Dendritic cell treated with granulocyte-macrophage colony-stimulating factor and Interleukin-4, amounts not matched to agents 40 ng/mL and 50 ng/mL, for 4 days (primary cell): ENCODE results near the gene SLC39A11.
"Not testable (repeated sequence)": the region's sequence is repeated elsewhere in the genome, so short reads cannot be mapped to it uniquely, and the experiment has no call there.

Source experiments
- H3K27ac Mint-ChIP-seq: one replicate; pipeline ENCODE4 v1.8.0; 2022; ENCODE audit warnings: mild to moderate bottlenecking, mixed read lengths
- H3K27me3 Mint-ChIP-seq: one replicate; pipeline ENCODE4 v1.8.0; 2022; ENCODE audit warnings: mild to moderate bottlenecking, mixed read lengths
- H3K36me3 Mint-ChIP-seq: one replicate; pipeline ENCODE4 v1.8.0; 2022; ENCODE audit warnings: low read depth, mixed read lengths
- H3K4me1 Mint-ChIP-seq: one replicate; pipeline ENCODE4 v1.8.0; 2022; ENCODE audit warnings: low read depth, mixed read lengths
- H3K4me3 Mint-ChIP-seq: one replicate; pipeline ENCODE4 v1.8.0; 2022; ENCODE audit warnings: mild to moderate bottlenecking, moderate library complexity, mixed read lengths
- H3K9me3 Mint-ChIP-seq: one replicate; pipeline ENCODE4 v1.8.0; 2022; ENCODE audit warnings: mixed read lengths
- intact Hi-C: fragments of 100-400 bp; cut with micrococcal nuclease; formaldehyde crosslinking; loops from one replicate; pipeline ENCODE4 v1.15.0; 2022

The SLC39A11 gene

GRCh38 chr17:72913142-72913682 lies 179.3 kb downstream of the SLC39A11 start:
- Mint-ChIP-seq H3K27ac (no peak overlapping the region), H3K4me3 (no peak overlapping the region), H3K36me3 (peaks cover 56% of the 10 kb centered on the region), H3K27me3 (no peaks in the 10 kb centered on the region), H3K4me1 (peaks cover 10% of the 10 kb centered on the region), H3K9me3 (no peaks in the 10 kb centered on the region)
- intact Hi-C loops: no loop called here

- Mint-ChIP-seq H3K4me3 (no peak overlapping the region), H3K9me3 (no peaks in the 10 kb centered on the region), H3K36me3 (peaks cover 39% of the 10 kb centered on the region), H3K27ac (no peak overlapping the region), H3K27me3 (no peaks in the 10 kb centered on the region), H3K4me1 (no peaks in the 10 kb centered on the region)
- intact Hi-C loops: no loop called here
These were observed 186.2 kb downstream of the SLC39A11 start for GRCh38 chr17:72906306-72906705.

GRCh38 chr17:72903522-72903921 lies 189.0 kb downstream of the SLC39A11 start:
- Mint-ChIP-seq H3K4me1 (no peaks in the 10 kb centered on the region), H3K9me3 (no peaks in the 10 kb centered on the region), H3K4me3 (no peak overlapping the region), H3K36me3 (peaks cover 48% of the 10 kb centered on the region), H3K27me3 (no peaks in the 10 kb centered on the region), H3K27ac (no peak overlapping the region)
- intact Hi-C loops: no loop called here

- Mint-ChIP-seq H3K27me3 (no peaks in the 10 kb centered on the region), H3K27ac (no peak overlapping the region), H3K36me3 (peaks cover 48% of the 10 kb centered on the region), H3K9me3 (no peaks in the 10 kb centered on the region), H3K4me1 (no peaks in the 10 kb centered on the region), H3K4me3 (no peak overlapping the region)
- intact Hi-C loops: no loop called here
These were observed 190.8 kb downstream of the SLC39A11 start for GRCh38 chr17:72901657-72902056.

GRCh38 chr17:72901083-72901482 lies 191.4 kb downstream of the SLC39A11 start:
- Mint-ChIP-seq H3K36me3 (peaks cover 43% of the 10 kb centered on the region), H3K9me3 (no peaks in the 10 kb centered on the region), H3K4me3 (no peak overlapping the region), H3K27me3 (no peaks in the 10 kb centered on the region), H3K4me1 (no peaks in the 10 kb centered on the region), H3K27ac (no peak overlapping the region)
- intact Hi-C loops: no loop called here

GRCh38 chr17:72900654-72900971 lies 191.9 kb downstream of the SLC39A11 start:
- H3K4me1 Mint-ChIP-seq: no peaks in the 10 kb centered on the region
- no peak overlapping the region for H3K27ac Mint-ChIP-seq
- H3K4me3 Mint-ChIP-seq: no peak overlapping the region
- H3K27me3 Mint-ChIP-seq: no peaks in the 10 kb centered on the region
- intact Hi-C loops: no loop called here
- H3K36me3 Mint-ChIP-seq: peaks cover 40% of the 10 kb centered on the region
- no peaks in the 10 kb centered on the region for H3K9me3 Mint-ChIP-seq

GRCh38 chr17:72898725-72899124 lies 193.8 kb downstream of the SLC39A11 start:
- H3K4me1 Mint-ChIP-seq: no peaks in the 10 kb centered on the region
- H3K27ac Mint-ChIP-seq: no peak overlapping the region
- H3K27me3 Mint-ChIP-seq: no peaks in the 10 kb centered on the region
- peaks cover 50% of the 10 kb centered on the region for H3K36me3 Mint-ChIP-seq
- intact Hi-C loops: no loop called here
- no peak overlapping the region for H3K4me3 Mint-ChIP-seq
- no peaks in the 10 kb centered on the region for H3K9me3 Mint-ChIP-seq

- H3K36me3 Mint-ChIP-seq: peaks cover 51% of the 10 kb centered on the region
- intact Hi-C loops, H3K4me1 Mint-ChIP-seq, H3K4me3 Mint-ChIP-seq, H3K27me3 Mint-ChIP-seq, H3K27ac Mint-ChIP-seq, H3K9me3 Mint-ChIP-seq: not testable (repeated sequence)
These were observed 196.2 kb downstream of the SLC39A11 start for GRCh38 chr17:72896288-72896687.

- H3K9me3 Mint-ChIP-seq: no peaks in the 10 kb centered on the region
- H3K4me1 Mint-ChIP-seq: no peaks in the 10 kb centered on the region
- no peak overlapping the region for H3K4me3 Mint-ChIP-seq
- H3K36me3 Mint-ChIP-seq: peaks cover 44% of the 10 kb centered on the region
- H3K27me3 Mint-ChIP-seq: no peaks in the 10 kb centered on the region
- no peak overlapping the region for H3K27ac Mint-ChIP-seq
- intact Hi-C loops: no loop called here
These were observed 200.9 kb downstream of the SLC39A11 start for GRCh38 chr17:72891627-72892026.

- intact Hi-C loops: no loop called here
- Mint-ChIP-seq H3K9me3 (no peaks in the 10 kb centered on the region), H3K4me1 (peaks cover 6% of the 10 kb centered on the region), H3K27ac (no peak overlapping the region), H3K36me3 (peaks cover 52% of the 10 kb centered on the region), H3K4me3 (no peak overlapping the region), H3K27me3 (no peaks in the 10 kb centered on the region)
These were observed 201.8 kb downstream of the SLC39A11 start for GRCh38 chr17:72890711-72891110.

GRCh38 chr17:72887917-72888316 lies 204.6 kb downstream of the SLC39A11 start:
- intact Hi-C loops: no loop called here
- no peak overlapping the region for H3K4me3 Mint-ChIP-seq

GRCh38 chr17:72887322-72887721 lies 205.2 kb downstream of the SLC39A11 start:
- Mint-ChIP-seq H3K27ac (no peak overlapping the region), H3K36me3 (peaks cover 48% of the 10 kb centered on the region), H3K4me1 (peaks cover 7% of the 10 kb centered on the region), H3K9me3 (no peaks in the 10 kb centered on the region), H3K4me3 (no peak overlapping the region), H3K27me3 (no peaks in the 10 kb centered on the region)
- intact Hi-C loops: no loop called here

More at GRCh38 chr17:72887917-72888316, 204.6 kb downstream of the SLC39A11 start:
- H3K4me1 Mint-ChIP-seq: peaks cover 7% of the 10 kb centered on the region
- peaks cover 46% of the 10 kb centered on the region for H3K36me3 Mint-ChIP-seq
- no peaks in the 10 kb centered on the region for H3K9me3 Mint-ChIP-seq
- no peaks in the 10 kb centered on the region for H3K27me3 Mint-ChIP-seq
- no peak overlapping the region for H3K27ac Mint-ChIP-seq

- Mint-ChIP-seq H3K9me3 (no peaks in the 10 kb centered on the region), H3K27ac (no peak overlapping the region), H3K4me1 (peaks cover 7% of the 10 kb centered on the region), H3K36me3 (peaks cover 54% of the 10 kb centered on the region), H3K4me3 (no peak overlapping the region), H3K27me3 (no peaks in the 10 kb centered on the region)
- intact Hi-C loops: no loop called here
These were observed 205.9 kb downstream of the SLC39A11 start for GRCh38 chr17:72886622-72887021.

GRCh38 chr17:72884066-72884465 lies 208.4 kb downstream of the SLC39A11 start:
- no peak overlapping the region for H3K4me3 Mint-ChIP-seq
- peaks cover 48% of the 10 kb centered on the region for H3K36me3 Mint-ChIP-seq
- H3K9me3 Mint-ChIP-seq: peaks cover 17% of the 10 kb centered on the region
- H3K27ac Mint-ChIP-seq: no peak overlapping the region
- H3K27me3 Mint-ChIP-seq: no peaks in the 10 kb centered on the region
- H3K4me1 Mint-ChIP-seq: peaks cover 7% of the 10 kb centered on the region
- intact Hi-C loops: no loop called here

- no peak overlapping the region for H3K27ac Mint-ChIP-seq
- intact Hi-C loops: no loop called here
- H3K4me1 Mint-ChIP-seq: peaks cover 7% of the 10 kb centered on the region
- no peaks in the 10 kb centered on the region for H3K27me3 Mint-ChIP-seq
- no peak overlapping the region for H3K4me3 Mint-ChIP-seq
- H3K36me3 Mint-ChIP-seq: peaks cover 50% of the 10 kb centered on the region
- H3K9me3 Mint-ChIP-seq: peaks cover 24% of the 10 kb centered on the region
These were observed 209.1 kb downstream of the SLC39A11 start for GRCh38 chr17:72883351-72883750.
